SK-N-SH treated with all-trans-retinoic acid at 6 μM for 48 hours (cell line): ENCODE data around the gene FOXI2.

Experiments used
- ESRRG ChIP-seq: fragments of 250-450 bp; sonication (Bioruptor Pico); IDR thresholded peaks from 2 replicates; pipeline ENCODE4 v1.6.1; 2021; ENCODE audit warnings: mild to moderate bottlenecking
- GLIS3 ChIP-seq: fragments of 250-450 bp; sonication (Bioruptor Pico); IDR thresholded peaks from 2 replicates; pipeline ENCODE4 v1.5.0; 2020; ENCODE audit warnings: mild to moderate bottlenecking, moderate library complexity
- ZNF8 ChIP-seq: fragments of 450-650 bp; formaldehyde crosslinking; IDR thresholded peaks from 2 replicates; pipeline ENCODE4 v1.5.0; 2020; ENCODE audit warnings: mild to moderate bottlenecking, moderate library complexity
- TF ChIP-seq, protein P1 (sequence below): fragments of 250-450 bp; sonication (Bioruptor Pico); IDR thresholded peaks from 2 replicates; pipeline ENCODE4 v1.5.1; 2021; ENCODE audit warnings: mild to moderate bottlenecking, moderate library complexity

DNA sequence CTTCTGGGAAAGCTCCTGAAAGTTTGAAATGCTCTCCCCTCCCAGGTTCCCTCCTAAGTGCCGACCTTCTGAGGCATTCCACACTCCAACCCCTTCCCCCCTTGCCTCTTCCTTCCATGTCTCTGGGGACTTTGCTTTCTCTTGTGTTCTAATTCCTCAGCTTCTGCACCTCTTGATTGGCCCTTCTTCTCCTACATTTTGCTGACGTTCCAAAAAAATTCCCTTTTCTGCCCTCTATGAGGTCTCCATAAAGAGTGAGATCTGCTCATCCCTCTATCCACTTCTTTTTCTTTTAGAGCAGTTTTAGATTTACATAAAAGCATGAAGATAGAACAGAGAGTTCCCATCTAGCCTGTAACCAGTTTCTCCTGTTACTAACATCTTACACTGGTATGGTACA lies 22.3 kb downstream of the FOXI2 start:
- no peak for TF ChIP-seq ZNF8 (CRISPR knock-in tag)
- no peak for TF ChIP-seq ESRRG (CRISPR knock-in tag)
- TF ChIP-seq, protein P1, sequence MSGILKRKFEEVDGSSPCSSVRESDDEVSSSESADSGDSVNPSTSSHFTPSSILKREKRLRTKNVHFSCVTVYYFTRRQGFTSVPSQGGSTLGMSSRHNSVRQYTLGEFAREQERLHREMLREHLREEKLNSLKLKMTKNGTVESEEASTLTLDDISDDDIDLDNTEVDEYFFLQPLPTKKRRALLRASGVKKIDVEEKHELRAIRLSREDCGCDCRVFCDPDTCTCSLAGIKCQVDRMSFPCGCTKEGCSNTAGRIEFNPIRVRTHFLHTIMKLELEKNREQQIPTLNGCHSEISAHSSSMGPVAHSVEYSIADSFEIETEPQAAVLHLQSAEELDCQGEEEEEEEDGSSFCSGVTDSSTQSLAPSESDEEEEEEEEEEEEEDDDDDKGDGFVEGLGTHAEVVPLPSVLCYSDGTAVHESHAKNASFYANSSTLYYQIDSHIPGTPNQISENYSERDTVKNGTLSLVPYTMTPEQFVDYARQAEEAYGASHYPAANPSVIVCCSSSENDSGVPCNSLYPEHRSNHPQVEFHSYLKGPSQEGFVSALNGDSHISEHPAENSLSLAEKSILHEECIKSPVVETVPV: no peak
- TF ChIP-seq GLIS3 (CRISPR knock-in tag): no peak
